ENCODE results near the gene ZNF883. TPM values are rescaled to one million over a fixed set of nuclear protein-coding genes. Genes with fewer than 3 reads are reported as not detected.

ZNF883 gene
- total RNA-seq, 1 donor from 2014 or later, result not detected

DNA sequence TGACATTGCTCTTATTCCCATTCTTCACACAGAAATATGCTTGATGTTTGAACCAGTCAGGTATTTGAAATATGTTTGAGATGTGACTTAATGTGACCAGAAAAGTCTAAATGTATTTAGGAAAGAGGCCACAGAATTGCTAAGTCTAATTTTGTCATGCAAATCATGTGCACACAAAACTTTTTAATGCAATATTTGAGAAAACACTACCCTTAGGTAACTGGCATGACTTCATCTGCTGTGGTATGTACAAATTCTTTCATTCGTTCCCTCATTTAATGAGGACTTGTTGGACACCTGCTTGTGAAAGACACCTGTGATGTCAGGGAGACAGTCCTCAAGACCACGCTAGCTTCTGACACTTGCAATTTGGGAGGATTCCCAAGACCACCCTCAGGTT is 100.3 kb downstream of the ZNF883 start:
- H3K27ac ChIP-seq, result no peak overlapping the region
- intact Hi-C loops (cut with DNase I), result no loop called here
- H3K4me1 ChIP-seq, result no peaks in the 10 kb centered on the region
- no peaks in the 10 kb centered on the region for H3K36me3 ChIP-seq
- TF ChIP-seq, protein P1, sequence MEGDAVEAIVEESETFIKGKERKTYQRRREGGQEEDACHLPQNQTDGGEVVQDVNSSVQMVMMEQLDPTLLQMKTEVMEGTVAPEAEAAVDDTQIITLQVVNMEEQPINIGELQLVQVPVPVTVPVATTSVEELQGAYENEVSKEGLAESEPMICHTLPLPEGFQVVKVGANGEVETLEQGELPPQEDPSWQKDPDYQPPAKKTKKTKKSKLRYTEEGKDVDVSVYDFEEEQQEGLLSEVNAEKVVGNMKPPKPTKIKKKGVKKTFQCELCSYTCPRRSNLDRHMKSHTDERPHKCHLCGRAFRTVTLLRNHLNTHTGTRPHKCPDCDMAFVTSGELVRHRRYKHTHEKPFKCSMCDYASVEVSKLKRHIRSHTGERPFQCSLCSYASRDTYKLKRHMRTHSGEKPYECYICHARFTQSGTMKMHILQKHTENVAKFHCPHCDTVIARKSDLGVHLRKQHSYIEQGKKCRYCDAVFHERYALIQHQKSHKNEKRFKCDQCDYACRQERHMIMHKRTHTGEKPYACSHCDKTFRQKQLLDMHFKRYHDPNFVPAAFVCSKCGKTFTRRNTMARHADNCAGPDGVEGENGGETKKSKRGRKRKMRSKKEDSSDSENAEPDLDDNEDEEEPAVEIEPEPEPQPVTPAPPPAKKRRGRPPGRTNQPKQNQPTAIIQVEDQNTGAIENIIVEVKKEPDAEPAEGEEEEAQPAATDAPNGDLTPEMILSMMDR (IDR thresholded peaks at IDR 0.05), result no peak
- DNase-seq (ENCODE audit: low spot score in 2 of 2), result no peak
- H3K4me3 ChIP-seq, result no peak overlapping the region
- H3K9me3 ChIP-seq, result no peaks in the 10 kb centered on the region
- H3K27me3 ChIP-seq, result no peaks in the 10 kb centered on the region

Other genes starting within 250 kb of the ZNF883 start
- gene SLC46A2, start 121.3 kb downstream of the ZNF883 start, total RNA-seq, result not detected
- 3.3 TPM for gene ZFP37, start 44.5 kb upstream of the ZNF883 start, total RNA-seq
- gene SLC31A2, start 138.8 kb upstream of the ZNF883 start, total RNA-seq, result 7.2 TPM
- 24.4 TPM for gene FKBP15, start 209.1 kb upstream of the ZNF883 start, total RNA-seq
- 3.7 TPM for gene SLC31A1, start 209.4 kb upstream of the ZNF883 start, total RNA-seq

All from ascending aorta (tissue), 2 donors.